COLO668 (cell line): ENCODE results near the gene MAPK9.
A peak's percentile ranks its signal among the peaks of the same experiment; 100 is the strongest.
"Not testable (repeated sequence)": the region's sequence is repeated elsewhere in the genome, so short reads cannot be mapped to it uniquely, and the experiment has no call there.

Experiments
- DNase-seq: peaks from one replicate; lab custom pipeline; 2025; ENCODE audit not compliant: unreplicated experiment; lab: John Stamatoyannopoulos, UW

The MAPK9 gene

GRCh38 chr5:180326989-180327565 is 35.2 kb upstream of the MAPK9 start:
- DNase-seq = no peak

- DNase-seq = no peak
Measured at GRCh38 chr5:180324601-180324950, 32.7 kb upstream of the MAPK9 start.

- no peak for DNase-seq
Measured at GRCh38 chr5:180323941-180324600, 32.2 kb upstream of the MAPK9 start.

- no peak for DNase-seq
Measured at GRCh38 chr5:180323160-180323559, 31.3 kb upstream of the MAPK9 start.

GRCh38 chr5:180318456-180319089 is 26.7 kb upstream of the MAPK9 start:
- DNase-seq = no peak

GRCh38 chr5:180316586-180316985 is 24.7 kb upstream of the MAPK9 start:
- no peak for DNase-seq

- DNase-seq = peak; percentile 46
Measured at GRCh38 chr5:180315762-180316212, 23.9 kb upstream of the MAPK9 start.

- peak; percentile 92 for DNase-seq
Measured at GRCh38 chr5:180313677-180314505, 22.0 kb upstream of the MAPK9 start.

- no peak for DNase-seq
Measured at GRCh38 chr5:180311216-180311615, 19.3 kb upstream of the MAPK9 start.

GRCh38 chr5:180306796-180307195 is 14.9 kb upstream of the MAPK9 start:
- DNase-seq = no peak

- DNase-seq = no peak
Measured at GRCh38 chr5:180305481-180305880, 13.6 kb upstream of the MAPK9 start.

- DNase-seq = no peak
Measured at GRCh38 chr5:180304431-180305375, 12.8 kb upstream of the MAPK9 start.

- no peak for DNase-seq
Measured at GRCh38 chr5:180304016-180304292, 12.1 kb upstream of the MAPK9 start.

GRCh38 chr5:180303226-180304015 is 11.5 kb upstream of the MAPK9 start:
- DNase-seq = no peak

GRCh38 chr5:180302256-180302655 is 10.4 kb upstream of the MAPK9 start:
- no peak for DNase-seq

GRCh38 chr5:180301253-180301652 is 9.4 kb upstream of the MAPK9 start:
- DNase-seq = no peak

GRCh38 chr5:180299526-180299925 is 7.6 kb upstream of the MAPK9 start:
- DNase-seq = no peak

GRCh38 chr5:180299014-180299413 is 7.1 kb upstream of the MAPK9 start:
- DNase-seq = not testable (repeated sequence)

GRCh38 chr5:180297587-180298282 is 5.9 kb upstream of the MAPK9 start:
- no peak for DNase-seq
